AG08395 (cell line): Measurements from ENCODE around the gene OBSCN.

ENCODE experiments used
- DNase-seq: peaks from one replicate; pipeline ENCODE4 v3.0.0; 2012; ENCODE audit warnings: mixed read lengths, low spot score

The OBSCN gene

DNA sequence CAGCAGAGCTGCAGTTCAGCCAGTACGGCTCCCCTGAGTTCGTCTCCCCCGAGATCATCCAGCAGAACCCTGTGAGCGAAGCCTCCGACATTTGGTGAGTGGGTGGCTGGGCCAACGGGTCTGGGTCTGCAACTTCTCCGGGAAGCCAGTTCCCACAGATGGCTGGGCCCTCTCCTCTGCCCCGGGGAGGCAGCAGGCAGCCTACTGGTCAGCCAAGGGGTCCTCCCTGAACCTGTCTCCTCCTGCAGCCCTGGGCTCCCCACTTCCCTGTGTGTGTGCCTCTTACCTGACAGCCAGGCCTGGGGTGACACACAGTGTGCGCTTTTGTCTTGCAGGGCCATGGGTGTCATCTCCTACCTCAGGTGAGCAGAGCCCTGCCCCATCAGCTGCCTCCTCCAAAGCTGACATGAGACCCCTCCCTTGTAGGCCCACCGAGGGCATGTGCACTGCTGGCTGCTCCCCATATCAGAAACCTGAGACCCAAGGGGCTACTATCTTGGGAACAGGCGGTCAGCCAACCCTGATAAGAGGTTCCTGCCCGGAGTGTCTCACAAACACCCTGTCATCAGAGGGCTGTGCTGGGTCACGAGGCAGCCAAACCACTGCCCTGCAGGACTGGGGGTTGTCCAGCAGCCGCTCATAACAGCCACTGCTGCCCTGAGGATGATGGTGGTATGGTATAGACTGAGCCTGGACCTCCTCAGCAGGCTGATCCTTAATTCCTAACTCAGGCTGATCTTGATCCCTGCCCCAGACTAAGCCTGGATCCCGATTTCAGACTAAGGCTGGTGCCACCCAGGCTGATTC lies 161.2 kb downstream of the OBSCN start:
- DNase-seq = no peak

DNA sequence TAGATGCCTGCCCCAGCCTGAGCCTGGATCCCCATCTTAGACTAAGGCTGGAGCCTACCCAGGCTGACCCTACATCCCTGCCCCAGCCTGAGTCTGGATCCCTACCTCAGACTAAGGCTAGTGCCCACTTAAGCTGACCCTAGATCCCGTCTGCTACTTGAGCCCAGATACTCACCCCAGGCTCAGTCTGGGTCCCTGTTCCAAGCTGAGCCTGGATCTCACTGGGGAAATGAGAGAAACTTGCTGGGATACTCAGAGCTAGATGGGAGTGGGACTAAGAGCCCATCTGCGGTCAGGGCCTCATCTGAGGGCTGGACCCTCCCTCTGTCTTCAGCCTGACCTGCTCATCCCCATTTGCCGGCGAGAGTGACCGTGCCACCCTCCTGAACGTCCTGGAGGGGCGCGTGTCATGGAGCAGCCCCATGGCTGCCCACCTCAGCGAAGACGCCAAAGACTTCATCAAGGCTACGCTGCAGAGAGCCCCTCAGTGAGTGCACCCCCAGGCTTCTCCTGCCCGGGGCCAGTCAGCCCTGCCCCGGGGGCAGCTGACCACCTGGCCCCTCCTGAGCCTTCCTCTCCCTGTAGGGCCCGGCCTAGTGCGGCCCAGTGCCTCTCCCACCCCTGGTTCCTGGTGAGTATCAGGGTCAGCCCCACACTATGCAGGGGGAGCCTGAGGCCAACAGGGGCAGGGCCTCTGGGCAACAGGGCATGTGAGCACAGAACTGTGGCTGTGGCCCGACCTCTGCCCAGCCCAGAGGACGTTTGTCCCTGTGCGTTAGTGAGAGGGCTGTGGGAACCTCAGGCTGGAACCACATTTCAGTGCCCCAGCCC lies 162.0 kb downstream of the OBSCN start:
- DNase-seq = no peak

DNA sequence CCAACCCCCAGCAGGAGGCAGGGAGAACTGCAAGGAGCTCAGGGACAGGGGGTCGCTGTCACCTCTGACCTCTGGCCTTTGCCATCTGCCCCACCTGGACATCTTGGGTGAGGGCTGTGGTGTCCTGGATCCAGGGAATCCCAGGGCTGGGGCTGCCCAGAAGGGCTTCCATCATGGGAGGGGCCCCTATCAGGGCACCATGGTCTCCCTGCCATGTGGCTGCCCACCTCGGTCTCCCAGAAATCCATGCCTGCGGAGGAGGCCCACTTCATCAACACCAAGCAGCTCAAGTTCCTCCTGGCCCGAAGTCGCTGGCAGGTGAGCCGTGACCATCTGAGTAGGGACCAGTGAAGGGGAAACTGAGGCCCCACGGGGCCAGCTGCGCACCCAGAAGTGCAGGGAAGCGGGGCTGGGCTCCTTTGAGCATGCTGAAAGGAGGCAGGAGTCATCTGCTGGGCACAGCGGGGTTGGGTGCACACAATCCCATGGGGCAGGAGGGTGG lies 162.6 kb downstream of the OBSCN start:
- DNase-seq = no peak

DNA sequence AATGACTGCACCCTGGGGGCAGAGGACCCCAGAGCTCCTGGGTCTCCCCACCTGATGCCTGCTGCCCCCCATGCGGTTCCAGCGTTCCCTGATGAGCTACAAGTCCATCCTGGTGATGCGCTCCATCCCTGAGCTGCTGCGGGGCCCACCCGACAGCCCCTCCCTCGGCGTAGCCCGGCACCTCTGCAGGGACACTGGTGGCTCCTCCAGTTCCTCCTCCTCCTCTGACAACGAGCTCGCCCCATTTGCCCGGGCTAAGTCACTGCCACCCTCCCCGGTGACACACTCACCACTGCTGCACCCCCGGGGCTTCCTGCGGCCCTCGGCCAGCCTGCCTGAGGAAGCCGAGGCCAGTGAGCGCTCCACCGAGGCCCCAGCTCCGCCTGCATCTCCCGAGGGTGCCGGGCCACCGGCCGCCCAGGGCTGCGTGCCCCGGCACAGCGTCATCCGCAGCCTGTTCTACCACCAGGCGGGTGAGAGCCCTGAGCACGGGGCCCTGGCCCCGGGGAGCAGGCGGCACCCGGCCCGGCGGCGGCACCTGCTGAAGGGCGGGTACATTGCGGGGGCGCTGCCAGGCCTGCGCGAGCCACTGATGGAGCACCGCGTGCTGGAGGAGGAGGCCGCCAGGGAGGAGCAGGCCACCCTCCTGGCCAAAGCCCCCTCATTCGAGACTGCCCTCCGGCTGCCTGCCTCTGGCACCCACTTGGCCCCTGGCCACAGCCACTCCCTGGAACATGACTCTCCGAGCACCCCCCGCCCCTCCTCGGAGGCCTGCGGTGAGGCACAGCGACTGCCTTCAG lies 163.3 kb downstream of the OBSCN start:
- DNase-seq = no peak

DNA sequence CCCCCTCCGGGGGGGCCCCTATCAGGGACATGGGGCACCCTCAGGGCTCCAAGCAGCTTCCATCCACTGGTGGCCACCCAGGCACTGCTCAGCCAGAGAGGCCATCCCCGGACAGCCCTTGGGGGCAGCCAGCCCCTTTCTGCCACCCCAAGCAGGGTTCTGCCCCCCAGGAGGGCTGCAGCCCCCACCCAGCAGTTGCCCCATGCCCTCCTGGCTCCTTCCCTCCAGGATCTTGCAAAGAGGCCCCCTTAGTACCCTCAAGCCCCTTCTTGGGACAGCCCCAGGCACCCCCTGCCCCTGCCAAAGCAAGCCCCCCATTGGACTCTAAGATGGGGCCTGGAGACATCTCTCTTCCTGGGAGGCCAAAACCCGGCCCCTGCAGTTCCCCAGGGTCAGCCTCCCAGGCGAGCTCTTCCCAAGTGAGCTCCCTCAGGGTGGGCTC lies 163.9 kb downstream of the OBSCN start:
- no peak for DNase-seq

DNA sequence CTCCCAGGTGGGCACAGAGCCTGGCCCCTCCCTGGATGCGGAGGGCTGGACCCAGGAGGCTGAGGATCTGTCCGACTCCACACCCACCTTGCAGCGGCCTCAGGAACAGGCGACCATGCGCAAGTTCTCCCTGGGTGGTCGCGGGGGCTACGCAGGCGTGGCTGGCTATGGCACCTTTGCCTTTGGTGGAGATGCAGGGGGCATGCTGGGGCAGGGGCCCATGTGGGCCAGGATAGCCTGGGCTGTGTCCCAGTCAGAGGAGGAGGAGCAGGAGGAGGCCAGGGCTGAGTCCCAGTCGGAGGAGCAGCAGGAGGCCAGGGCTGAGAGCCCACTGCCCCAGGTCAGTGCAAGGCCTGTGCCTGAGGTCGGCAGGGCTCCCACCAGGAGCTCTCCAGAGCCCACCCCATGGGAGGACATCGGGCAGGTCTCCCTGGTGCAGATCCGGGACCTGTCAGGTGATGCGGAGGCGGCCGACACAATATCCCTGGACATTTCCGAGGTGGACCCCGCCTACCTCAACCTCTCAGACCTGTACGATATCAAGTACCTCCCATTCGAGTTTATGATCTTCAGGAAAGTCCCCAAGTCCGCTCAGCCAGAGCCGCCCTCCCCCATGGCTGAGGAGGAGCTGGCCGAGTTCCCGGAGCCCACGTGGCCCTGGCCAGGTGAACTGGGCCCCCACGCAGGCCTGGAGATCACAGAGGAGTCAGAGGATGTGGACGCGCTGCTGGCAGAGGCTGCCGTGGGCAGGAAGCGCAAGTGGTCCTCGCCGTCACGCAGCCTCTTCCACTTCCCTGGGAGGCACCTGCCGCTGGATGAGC lies 164.5 kb downstream of the OBSCN start:
- no peak for DNase-seq

DNA sequence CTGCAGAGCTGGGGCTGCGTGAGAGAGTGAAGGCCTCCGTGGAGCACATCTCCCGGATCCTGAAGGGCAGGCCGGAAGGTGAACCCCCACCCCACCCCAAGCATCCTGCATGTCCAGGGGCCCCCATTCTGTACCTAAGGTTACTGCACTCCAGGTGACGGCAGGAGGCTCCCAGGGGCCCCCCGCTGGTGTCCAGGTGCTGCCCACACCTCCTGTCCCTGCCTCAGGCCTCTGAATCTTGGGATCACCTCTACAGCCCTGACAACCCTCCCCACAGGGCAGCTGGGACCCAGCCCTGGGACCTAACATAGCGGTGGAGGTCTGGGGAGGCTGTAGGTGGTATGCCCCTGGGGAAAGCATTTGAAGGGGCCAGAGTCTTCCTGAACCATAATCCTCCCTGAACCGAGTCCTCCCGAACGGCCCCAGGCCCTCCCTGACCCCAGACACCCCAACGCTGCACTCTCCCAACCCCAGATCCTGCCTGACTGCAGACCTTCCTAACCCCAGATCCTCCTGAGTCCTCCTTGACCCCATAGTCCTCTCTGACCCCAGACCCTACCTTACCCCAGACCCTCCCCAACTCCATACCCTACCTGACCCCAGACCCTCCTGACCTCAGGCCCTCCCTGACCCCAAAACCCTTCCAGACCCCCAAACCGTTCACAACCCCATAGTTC lies 165.3 kb downstream of the OBSCN start:
- DNase-seq = no peak

DNA sequence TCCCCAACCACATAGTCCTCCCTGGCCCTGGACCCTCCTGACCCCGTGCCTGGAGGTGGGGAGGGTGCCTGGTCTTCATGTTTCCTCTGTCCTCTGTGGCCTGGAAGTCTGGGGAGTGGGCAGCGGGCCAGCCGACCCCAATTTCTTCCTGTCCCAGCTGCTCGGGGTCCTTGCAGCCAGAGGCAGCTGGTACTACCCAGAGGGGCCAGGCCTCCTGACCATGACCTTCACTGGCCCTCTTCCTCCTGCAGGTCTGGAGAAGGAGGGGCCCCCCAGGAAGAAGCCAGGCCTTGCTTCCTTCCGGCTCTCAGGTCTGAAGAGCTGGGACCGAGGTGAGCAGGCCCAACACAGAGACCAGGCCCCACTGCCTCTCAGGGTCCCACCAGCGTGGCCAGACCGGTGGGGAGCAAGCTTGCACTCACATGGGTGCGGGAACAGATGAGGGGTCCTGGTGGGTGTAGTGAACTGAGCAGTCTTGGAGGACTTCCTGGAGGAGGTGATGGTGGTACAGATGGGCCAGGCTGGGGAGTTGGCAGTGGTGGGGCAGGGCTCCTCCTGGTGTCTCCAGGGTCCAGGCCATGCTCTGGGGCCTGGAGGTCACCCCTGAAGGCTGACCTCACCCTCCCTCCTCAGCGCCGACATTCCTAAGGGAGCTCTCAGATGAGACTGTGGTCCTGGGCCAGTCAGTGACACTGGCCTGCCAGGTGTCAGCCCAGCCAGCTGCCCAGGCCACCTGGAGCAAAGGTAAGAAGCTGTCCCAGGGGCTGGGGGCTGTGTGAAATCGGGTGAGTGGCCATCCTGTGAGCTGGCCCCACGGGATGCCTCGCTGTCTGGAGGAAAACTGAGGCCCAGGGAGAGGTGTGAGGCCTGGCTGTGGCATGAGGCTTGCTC lies 166.1 kb downstream of the OBSCN start:
- DNase-seq = no peak

DNA sequence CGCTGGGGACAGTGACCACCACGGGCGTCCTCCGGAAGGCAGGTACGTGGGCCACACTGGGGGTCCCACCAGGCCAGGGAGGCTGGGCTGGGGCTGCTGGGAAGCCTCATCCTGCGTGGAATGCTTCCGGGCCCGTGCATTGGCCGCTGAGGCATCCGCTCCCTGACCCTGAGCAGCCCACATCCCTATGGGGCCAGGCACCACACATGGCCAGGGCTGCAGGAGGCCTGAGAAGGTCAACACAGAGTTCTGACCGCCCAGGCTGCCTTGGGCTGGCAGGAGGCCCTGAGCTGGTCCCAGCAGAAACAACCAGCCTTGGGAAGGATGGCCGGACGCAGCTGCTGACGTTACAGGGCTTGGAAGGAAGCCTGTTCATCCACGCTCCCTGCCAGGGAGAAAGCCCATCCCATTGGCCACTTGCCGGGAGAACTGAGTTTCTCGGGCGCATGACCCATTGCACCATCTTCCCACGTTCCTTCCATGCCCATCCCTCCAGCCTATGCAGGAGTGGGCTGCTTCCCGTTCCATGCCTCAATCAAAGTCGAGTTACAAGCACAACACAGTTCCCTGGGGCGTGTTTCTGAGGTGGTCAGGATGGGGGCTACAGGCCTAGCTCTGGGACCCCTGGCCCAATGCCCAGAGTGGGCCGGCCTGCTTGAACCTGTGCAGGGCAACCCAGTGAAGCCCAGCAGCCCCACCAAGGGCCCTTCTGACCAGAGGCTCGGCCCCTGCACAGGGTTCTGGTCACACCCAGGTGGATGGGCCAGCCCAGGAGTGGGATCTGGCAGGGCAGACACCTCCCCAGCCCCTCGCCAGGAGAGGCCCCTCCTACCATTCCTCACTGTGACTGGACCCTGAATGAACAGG lies 167.1 kb downstream of the OBSCN start:
- DNase-seq = peak; percentile 94

DNA sequence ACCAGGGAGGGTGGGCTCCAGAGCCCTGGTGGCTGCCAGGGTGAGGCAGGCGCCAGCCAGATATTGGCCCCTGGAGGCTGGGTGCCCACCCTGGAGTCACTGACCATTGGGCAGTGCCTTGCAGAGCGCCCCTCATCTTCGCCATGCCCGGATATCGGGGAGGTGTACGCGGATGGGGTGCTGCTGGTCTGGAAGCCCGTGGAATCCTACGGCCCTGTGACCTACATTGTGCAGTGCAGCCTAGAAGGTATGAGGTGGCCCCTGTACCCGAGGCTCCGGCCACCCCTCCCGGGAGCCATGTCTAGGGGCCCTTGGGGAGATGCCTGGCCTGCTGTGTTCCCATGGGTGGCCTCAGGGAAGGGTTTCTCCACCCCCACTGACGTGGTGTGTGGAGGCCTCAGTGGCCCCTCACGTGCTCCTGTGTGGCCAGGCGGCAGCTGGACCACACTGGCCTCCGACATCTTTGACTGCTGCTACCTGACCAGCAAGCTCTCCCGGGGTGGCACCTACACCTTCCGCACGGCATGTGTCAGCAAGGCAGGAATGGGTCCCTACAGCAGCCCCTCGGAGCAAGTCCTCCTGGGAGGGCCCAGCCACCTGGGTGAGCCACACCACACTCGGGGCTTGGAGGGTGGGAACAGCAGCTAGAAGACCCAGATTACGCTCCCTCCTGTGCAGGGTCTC lies 167.9 kb downstream of the OBSCN start:
- no peak for DNase-seq

DNA sequence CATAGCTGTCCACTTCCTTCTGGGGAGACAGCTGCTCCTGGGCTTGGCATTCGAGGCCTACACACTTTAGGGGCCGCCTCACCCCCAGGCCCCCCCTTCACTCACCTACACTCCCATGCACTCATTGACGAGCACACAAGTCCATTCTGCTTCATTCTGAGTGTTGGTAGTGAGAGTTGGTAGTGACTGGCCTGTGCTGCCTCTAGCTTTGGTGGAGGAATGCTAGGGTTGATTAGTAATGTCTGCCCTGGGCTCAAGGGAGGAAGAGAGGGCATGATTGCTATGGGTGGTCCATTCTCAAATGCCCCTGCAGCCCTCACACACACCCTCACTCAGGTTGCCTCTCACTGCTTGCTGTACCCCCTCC lies 168.4 kb downstream of the OBSCN start:
- no peak for DNase-seq

DNA sequence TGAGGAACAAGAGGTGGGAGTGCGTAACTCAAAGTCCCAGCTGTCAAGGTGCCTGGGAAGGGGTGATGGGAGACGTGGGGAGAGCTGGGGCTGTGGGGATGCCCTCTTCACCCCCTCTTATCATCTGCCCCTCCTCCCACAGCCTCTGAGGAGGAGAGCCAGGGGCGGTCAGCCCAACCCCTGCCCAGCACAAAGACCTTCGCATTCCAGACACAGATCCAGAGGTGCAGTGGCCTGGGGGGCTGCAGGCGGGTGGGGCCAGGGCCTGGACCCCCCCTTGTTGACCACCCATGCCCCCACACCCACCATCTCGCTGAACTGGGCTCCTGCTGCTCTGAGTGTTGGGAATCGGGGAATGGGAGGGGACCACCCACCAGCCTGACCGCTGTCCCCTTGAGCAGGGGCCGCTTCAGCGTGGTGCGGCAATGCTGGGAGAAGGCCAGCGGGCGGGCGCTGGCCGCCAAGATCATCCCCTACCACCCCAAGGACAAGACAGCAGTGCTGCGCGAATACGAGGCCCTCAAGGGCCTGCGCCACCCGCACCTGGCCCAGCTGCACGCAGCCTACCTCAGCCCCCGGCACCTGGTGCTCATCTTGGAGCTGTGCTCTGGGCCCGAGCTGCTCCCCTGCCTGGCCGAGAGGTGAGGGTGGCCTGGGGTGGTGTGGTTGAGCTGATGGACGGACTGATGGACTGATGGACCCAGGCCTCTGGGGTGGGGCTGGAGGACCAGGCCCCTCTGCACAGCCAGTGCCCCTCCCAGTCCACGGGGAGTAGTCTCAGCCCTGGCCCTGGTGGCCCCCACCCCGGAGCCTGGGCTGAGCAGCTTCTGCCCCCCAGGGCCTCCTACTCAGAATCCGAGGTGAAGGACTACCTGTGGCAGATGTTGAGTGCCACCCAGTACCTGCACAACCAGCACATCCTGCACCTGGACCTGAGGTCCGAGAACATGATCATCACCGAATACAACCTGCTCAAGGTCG lies 169.1 kb downstream of the OBSCN start:
- no peak for DNase-seq

DNA sequence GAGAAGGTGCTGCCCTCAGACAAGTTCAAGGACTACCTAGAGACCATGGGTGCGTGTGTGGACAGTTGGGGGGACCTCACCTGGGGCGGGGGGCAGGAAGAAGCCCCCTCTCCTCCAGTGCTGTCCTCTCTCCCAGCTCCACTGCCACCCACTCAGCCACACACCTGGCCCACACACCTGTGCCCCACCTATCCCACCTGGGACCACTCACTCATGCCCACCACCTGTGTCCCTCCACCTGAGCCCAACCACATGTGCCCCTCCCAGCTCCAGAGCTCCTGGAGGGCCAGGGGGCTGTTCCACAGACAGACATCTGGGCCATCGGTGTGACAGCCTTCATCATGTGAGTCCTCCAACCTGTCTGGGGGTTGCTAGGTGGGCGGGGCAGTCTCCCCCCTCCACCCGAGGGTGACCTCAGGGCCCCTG lies 169.8 kb downstream of the OBSCN start:
- no peak for DNase-seq

DNA sequence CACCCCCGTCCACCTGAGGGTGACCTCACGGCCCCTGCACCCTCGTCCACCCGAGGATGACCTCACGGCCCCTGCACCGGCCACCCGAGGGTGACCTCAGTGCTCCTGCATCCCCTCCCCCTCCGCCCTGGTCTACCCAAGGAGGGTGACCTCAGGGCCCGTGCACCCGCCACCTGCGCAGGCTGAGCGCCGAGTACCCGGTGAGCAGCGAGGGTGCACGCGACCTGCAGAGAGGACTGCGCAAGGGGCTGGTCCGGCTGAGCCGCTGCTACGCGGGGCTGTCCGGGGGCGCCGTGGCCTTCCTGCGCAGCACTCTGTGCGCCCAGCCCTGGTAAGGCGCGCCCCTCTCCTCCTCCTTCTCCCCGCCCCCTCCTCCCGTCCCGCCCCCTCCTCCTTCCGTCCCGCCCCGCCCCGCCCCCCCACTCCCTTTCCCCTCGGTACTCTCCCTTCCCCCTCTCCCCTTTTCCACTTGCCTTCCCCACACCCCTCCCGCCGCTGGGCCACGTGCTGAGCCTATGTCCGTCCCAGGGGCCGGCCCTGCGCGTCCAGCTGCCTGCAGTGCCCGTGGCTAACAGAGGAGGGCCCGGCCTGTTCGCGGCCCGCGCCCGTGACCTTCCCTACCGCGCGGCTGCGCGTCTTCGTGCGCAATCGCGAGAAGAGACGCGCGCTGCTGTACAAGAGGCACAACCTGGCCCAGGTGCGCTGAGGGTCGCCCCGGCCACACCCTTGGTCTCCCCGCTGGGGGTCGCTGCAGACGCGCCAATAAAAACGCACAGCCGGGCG lies 170.4 kb downstream of the OBSCN start:
- peak; percentile 75 for DNase-seq

DNA sequence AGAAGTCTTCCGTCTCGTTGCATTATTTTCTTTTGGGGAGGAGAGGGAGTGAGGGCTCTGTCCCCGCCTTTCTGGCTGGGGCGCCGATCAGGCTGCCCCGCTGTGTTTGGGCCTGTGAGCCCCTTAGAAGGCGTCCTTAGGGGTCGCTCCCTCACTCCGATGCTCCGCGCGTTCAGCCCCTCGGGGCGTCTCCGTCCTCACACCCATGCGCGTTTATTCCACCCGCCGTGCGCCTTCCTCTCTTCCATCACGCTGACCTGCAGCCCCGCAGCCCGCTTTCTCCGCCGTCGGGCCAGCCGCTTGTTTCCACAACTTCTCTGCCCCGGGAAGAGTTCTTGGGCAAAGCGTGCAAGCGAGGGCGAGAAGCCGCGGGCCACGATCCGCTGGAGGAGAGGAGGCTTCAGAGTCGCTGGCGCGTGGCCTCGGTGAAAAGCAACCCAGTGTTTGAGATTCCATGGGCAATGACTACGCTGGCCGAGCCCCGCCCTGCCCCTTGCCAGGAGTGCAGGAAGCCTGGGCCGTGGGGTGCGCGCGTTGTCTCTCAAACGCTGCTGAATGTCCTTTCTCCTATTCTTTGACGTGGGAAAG lies 171.1 kb downstream of the OBSCN start:
- DNase-seq = peak; percentile 43

DNA sequence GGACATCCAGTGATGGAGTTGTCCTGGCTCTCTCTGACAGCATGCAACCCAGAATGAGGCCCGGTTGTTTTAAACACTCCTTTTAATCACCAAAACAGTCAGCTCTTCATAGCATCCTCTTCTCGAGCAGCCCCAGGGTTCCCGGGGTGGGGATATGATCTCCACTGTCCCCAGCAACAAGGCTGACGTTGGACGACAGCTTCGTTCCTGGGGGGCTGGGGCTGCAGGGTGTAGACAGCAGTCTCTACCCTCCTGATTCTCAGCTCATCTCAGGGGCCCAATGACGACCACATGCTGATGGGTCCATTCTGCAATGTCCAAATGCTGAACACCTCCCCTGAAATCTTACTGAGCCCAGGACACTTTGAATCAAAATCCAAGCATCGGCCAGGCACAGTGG lies 171.8 kb downstream of the OBSCN start:
- DNase-seq = no peak
